OCI-LY1 (cell line): ENCODE results near the gene POU3F3.

Source experiments
- CTCF ChIP-seq: fragments of 200-600 bp; sonication (generic), shearing (Covaris generic); IDR thresholded peaks from 2 replicates; pipeline ENCODE4 v1.5.1; 2017; ENCODE audit warnings: mild to moderate bottlenecking, antibody characterized with exemption, low read length, moderate library complexity, mixed read lengths
- EZH2 ChIP-seq: fragments of 200-600 bp; sonication (generic), shearing (Covaris generic); IDR thresholded peaks from 2 replicates; pipeline ENCODE4 v1.8.0; 2017; ENCODE audit warnings: borderline replicate concordance, mixed run types, mild to moderate bottlenecking, antibody characterized with exemption, low read length, moderate library complexity, mixed read lengths

DNA sequence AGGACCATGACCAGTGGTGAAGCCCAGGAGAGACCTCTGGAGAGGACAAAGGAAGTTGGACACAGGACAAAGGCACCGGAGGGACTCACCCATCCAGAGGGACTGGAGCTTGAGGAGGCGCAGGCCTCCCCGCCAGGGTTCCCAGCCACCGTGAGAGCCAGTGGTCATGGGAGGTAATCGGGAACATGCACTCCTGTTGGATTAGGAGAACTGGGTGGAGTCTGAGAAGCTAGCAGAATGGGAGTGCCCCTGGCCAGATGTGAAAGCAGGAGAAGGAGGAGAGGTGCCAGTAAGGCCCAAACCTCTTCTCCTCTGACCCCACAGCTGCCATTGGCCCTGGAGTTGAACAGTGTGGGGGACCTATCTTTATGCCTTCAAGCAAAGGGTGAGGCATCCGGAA is 20.3 kb downstream of the POU3F3 start:
- TF ChIP-seq CTCF = no peak
- no peak for TF ChIP-seq EZH2
